ENCODE data around the gene SLC31A2.

The SLC31A2 gene

DNA sequence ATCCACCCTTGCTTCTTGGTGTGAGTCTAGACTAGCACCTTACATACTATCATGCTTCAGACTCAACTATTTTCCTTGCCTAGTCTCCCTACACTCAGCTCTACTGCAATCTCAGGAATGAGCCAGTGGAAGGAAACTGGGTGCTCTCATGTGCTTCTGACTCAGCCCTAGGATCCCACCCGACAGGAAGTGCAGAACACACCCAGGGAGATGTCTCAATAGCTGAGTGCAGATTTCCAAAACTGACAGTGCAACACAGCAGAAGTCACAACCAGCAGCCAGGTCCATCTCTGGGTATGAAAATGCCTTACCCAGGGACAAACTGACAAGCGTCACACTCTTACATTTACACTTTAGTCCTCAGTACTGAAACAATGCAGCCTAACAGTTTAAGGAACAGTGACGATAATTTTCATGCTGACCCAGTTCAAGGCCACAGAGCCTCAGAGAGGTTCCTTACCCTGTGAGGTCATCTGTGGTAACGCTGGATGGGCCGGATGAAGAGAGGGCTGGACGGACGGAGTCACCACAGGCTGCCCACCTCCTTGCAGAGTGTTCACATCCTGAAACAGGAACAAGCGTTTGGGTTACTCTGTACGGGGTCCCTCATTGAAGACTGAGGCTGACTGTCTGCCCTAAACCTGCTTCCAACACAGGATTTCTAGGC, 37.3 kb downstream of the SLC31A2 start:
- Histone ChIP-seq H3K9me2 (replicated peaks; ENCODE audit: insufficient read depth, low read length) (no peaks in the 10 kb centered on the region), H3K9me3 (ENCODE audit: insufficient read depth, low read length) (no peaks in the 10 kb centered on the region), H3K27me3 (ENCODE audit: low read length) (no peaks in the 10 kb centered on the region), H3K36me3 (ENCODE audit: low read length) (peaks cover 37% of the 10 kb centered on the region; the same call in 1 of the 2 replicates), H4K20me1 (ENCODE audit: low read depth, low read length) (no peaks in the 10 kb centered on the region), H3K4me2 (ENCODE audit: low read depth, low read length, poor library complexity, severe bottlenecking) (no peak overlapping the region), H3F3A (ENCODE audit: insufficient read depth) (no peaks in the 10 kb centered on the region), H2AFZ (ENCODE audit: low read depth, low read length, severe bottlenecking) (no peak overlapping the region), H3K4me3 (ENCODE audit: insufficient read depth, low read length, poor library complexity, severe bottlenecking) (no peak overlapping the region), H3K9ac (ENCODE audit: low read length) (no peak overlapping the region), H3K79me2 (ENCODE audit: insufficient read depth, low read length) (no peaks in the 10 kb centered on the region), H3K27ac (ENCODE audit: low read depth, low read length) (no peak overlapping the region)
- no peak for TF ChIP-seq EZH2phosphoT487 (conservative IDR thresholded peaks at IDR 0.05; ENCODE audit: low read length)
- TF ChIP-seq, protein P1, sequence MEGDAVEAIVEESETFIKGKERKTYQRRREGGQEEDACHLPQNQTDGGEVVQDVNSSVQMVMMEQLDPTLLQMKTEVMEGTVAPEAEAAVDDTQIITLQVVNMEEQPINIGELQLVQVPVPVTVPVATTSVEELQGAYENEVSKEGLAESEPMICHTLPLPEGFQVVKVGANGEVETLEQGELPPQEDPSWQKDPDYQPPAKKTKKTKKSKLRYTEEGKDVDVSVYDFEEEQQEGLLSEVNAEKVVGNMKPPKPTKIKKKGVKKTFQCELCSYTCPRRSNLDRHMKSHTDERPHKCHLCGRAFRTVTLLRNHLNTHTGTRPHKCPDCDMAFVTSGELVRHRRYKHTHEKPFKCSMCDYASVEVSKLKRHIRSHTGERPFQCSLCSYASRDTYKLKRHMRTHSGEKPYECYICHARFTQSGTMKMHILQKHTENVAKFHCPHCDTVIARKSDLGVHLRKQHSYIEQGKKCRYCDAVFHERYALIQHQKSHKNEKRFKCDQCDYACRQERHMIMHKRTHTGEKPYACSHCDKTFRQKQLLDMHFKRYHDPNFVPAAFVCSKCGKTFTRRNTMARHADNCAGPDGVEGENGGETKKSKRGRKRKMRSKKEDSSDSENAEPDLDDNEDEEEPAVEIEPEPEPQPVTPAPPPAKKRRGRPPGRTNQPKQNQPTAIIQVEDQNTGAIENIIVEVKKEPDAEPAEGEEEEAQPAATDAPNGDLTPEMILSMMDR (IDR thresholded peaks at IDR 0.05; ENCODE audit: insufficient read depth, low read length, poor library complexity, severe bottlenecking), result no peak

DNA sequence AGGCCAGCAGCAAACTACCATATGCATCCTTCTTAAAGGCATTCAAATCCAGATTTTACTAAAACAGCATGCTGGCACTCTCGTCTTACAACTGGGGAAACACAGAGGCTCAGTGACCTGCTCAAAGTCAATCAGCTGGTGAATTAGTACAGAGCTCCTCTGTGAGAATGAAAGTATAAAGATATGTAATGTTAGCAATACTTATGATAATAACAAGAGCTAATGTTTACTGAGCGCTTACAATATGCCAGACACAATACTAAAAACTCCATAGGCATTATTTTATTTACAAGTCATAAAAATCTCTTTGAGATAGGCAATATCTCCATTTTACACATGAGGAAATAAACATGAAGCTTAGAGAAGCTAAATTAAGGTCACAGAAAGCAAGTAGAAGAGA, 41.6 kb downstream of the SLC31A2 start:
- Histone ChIP-seq H3K9me2 (replicated peaks; ENCODE audit: insufficient read depth, low read length) (no peaks in the 10 kb centered on the region), H3K9me3 (ENCODE audit: insufficient read depth, low read length) (no peaks in the 10 kb centered on the region), H4K20me1 (ENCODE audit: low read depth, low read length) (no peaks in the 10 kb centered on the region), H2AFZ (ENCODE audit: low read depth, low read length, severe bottlenecking) (no peak overlapping the region), H3K4me2 (ENCODE audit: low read depth, low read length, poor library complexity, severe bottlenecking) (no peak overlapping the region), H3K79me2 (ENCODE audit: insufficient read depth, low read length) (no peaks in the 10 kb centered on the region), H3K36me3 (ENCODE audit: low read length) (peaks cover 40% of the 10 kb centered on the region; the same call in 1 of the 2 replicates), H3K9ac (ENCODE audit: low read length) (no peak overlapping the region), H3K27me3 (ENCODE audit: low read length) (no peaks in the 10 kb centered on the region), H3K27ac (ENCODE audit: low read depth, low read length) (no peak overlapping the region), H3F3A (ENCODE audit: insufficient read depth) (no peaks in the 10 kb centered on the region), H3K4me3 (ENCODE audit: insufficient read depth, low read length, poor library complexity, severe bottlenecking) (no peak overlapping the region)
- no peak for TF ChIP-seq EZH2phosphoT487 (conservative IDR thresholded peaks at IDR 0.05; ENCODE audit: low read length)
- TF ChIP-seq, protein P1 (IDR thresholded peaks at IDR 0.05; ENCODE audit: insufficient read depth, low read length, poor library complexity, severe bottlenecking), result no peak

- Histone ChIP-seq H3K9me3 (ENCODE audit: insufficient read depth, low read length) (no peaks in the 10 kb centered on the region), H3F3A (ENCODE audit: insufficient read depth) (no peaks in the 10 kb centered on the region), H3K36me3 (ENCODE audit: low read length) (peaks cover 47% of the 10 kb centered on the region; the same call in 1 of the 2 replicates), H3K27me3 (ENCODE audit: low read length) (no peaks in the 10 kb centered on the region), H3K9me2 (replicated peaks; ENCODE audit: insufficient read depth, low read length) (no peaks in the 10 kb centered on the region), H3K79me2 (ENCODE audit: insufficient read depth, low read length) (no peaks in the 10 kb centered on the region), H2AFZ (ENCODE audit: low read depth, low read length, severe bottlenecking) (no peak overlapping the region), H3K9ac (ENCODE audit: low read length) (no peak overlapping the region), H3K4me3 (ENCODE audit: insufficient read depth, low read length, poor library complexity, severe bottlenecking) (no peak overlapping the region), H3K27ac (ENCODE audit: low read depth, low read length) (no peak overlapping the region), H4K20me1 (ENCODE audit: low read depth, low read length) (no peaks in the 10 kb centered on the region), H3K4me2 (ENCODE audit: low read depth, low read length, poor library complexity, severe bottlenecking) (no peak overlapping the region)
- no peak for TF ChIP-seq EZH2phosphoT487 (conservative IDR thresholded peaks at IDR 0.05; ENCODE audit: low read length)
- TF ChIP-seq, protein P1 (IDR thresholded peaks at IDR 0.05; ENCODE audit: insufficient read depth, low read length, poor library complexity, severe bottlenecking), result no peak
Observed at GRCh38 chr9:113199683-113200329, 49.0 kb downstream of the SLC31A2 start.

Data from SU-DHL-6 (cell line).